HEK293 (cell line): ENCODE results near the gene MCEMP1.

Experiments
- CTCF ChIA-PET: fragments of 350-600 bp; formaldehyde crosslinking; extraction: SDS; loops from one replicate; lab custom pipeline; 2021; ENCODE audit warnings: antibody characterized with exemption; lab: Yijun Ruan, JAX
- POLR2A ChIA-PET: fragments of 300-600 bp; formaldehyde crosslinking; extraction: SDS; loops from one replicate; lab custom pipeline; 2020; ENCODE audit warnings: antibody characterized with exemption, inconsistent platforms; lab: Yijun Ruan, JAX
- H3K27ac ChIP-seq: fragments of 200-500 bp; sonication (Bioruptor generic); 2 replicates; pipeline ENCODE4 v1.5.1; 2014; ENCODE audit warnings: low read depth, low read length, control low read depth, inconsistent platforms; ENCODE audit errors: extremely low read depth
- H3K36me3 ChIP-seq, 2 experiments: fragments of 200-500 bp in 1 of 2; sonication (Bioruptor generic) in 1 of 2; 1 replicate in 1 of 2; 2 replicates in 1 of 2; pipeline ENCODE4 v1.5.1; 2014 to 2017; ENCODE audit warnings: inconsistent platforms in 2 of 2, low read length in 2 of 2; ENCODE audit not compliant: control insufficient read depth in 2 of 2, insufficient read depth in 1 of 2
- H3K4me1 ChIP-seq: fragments of 200-500 bp; sonication (Bioruptor generic); 2 replicates; pipeline ENCODE4 v1.5.1; 2014; ENCODE audit warnings: mild to moderate bottlenecking, low read length, inconsistent platforms; ENCODE audit not compliant: control insufficient read depth, insufficient read depth
- H3K4me3 ChIP-seq: 2 replicates; pipeline ENCODE4 v1.5.1; 2011; ENCODE audit warnings: low read depth, mild to moderate bottlenecking, control low read depth, low read length, moderate library complexity
- H3K9me3 ChIP-seq: fragments of 200-500 bp; sonication (Bioruptor generic); 2 replicates; pipeline ENCODE4 v1.5.1; 2014; ENCODE audit warnings: low read depth, low read length, inconsistent platforms; ENCODE audit not compliant: control insufficient read depth, insufficient read depth
- KLF1 ChIP-seq: fragments of 450-650 bp; formaldehyde crosslinking; IDR thresholded peaks from 2 replicates; pipeline ENCODE4 v1.5.1; 2016; ENCODE audit warnings: missing biosample characterization, missing genetic modification characterization
- ZNF223 ChIP-seq: fragments of 450-650 bp; formaldehyde crosslinking; IDR thresholded peaks from 2 replicates; pipeline ENCODE4 v1.5.1; 2016; ENCODE audit warnings: missing biosample characterization, missing genetic modification characterization

The MCEMP1 gene

DNA sequence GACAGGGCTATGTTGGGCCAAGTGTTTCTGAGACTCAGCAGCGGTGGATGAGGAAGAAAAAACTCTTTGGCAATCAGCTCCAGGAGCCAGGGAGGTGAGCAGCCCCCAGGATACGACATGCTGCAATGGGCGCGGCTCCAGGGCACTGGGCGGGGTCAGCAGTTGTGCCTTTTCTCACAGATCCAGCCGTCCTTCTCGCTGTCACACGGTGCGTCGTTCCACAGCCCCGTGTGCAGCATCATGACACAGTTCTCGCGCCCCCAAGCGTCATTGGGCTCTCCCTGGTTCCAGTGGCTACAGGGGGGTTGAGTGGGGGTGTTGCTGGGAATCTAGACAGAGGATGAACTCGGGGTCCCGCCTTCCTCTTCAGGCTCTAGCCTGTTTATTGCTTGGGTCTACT, 52.3 kb downstream of the MCEMP1 start:
- Histone ChIP-seq H3K4me3 (no peak overlapping the region), H3K36me3 (no peaks in the 10 kb centered on the region), H3K27ac (no peak overlapping the region), H3K9me3 (no peaks in the 10 kb centered on the region), H3K4me1 (no peaks in the 10 kb centered on the region)
- CTCF ChIA-PET, result interaction anchor here (1.2 kb wide), 1 partner anchor 257 kb away, joined by 3 read pairs; no protein-coding TSS in a partner anchor
- TF ChIP-seq KLF1 (tag by site-specific recombination) (peak; percentile 25; the same call in 1 of the 2 replicates), ZNF223 (tag by site-specific recombination) (no peak)
- POLR2A ChIA-PET, result no interaction called here
